A549 (cell line): ENCODE measurements around the gene ZNF407.

ENCODE experiments used
- BHLHE40 ChIP-seq: IDR thresholded peaks from 2 replicates; pipeline ENCODE4 v1.6.1; 2012; ENCODE audit warnings: low read depth, low read length, inconsistent platforms
- CBX8 ChIP-seq: fragments of 200-600 bp; sonication (generic); IDR thresholded peaks from 2 replicates; pipeline ENCODE4 v1.6.1; 2016
- CTCF ChIP-seq: fragments of >200 bp; sonication (Bioruptor Twin); formaldehyde crosslinking; IDR thresholded peaks from 3 replicates; pipeline ENCODE4 v1.5.1; 2016
- ELK1 ChIP-seq: fragments of 150-350 bp; IDR thresholded peaks from 2 replicates; pipeline ENCODE4 v1.6.1; 2014; ENCODE audit warnings: low read depth, mild to moderate bottlenecking, low read length
- FOSL2 ChIP-seq, 2 experiments: fragments of 450-650 bp in 1 of 2; fragments of >200 bp in 1 of 2; sonication (Bioruptor Twin) in 1 of 2; formaldehyde crosslinking; IDR thresholded peaks; 2 replicates each; pipeline versions ENCODE4 v1.5.0 to v1.6.1; 2016 to 2020; ENCODE audit warnings: mild to moderate bottlenecking in 1 of 2, moderate library complexity in 1 of 2
- HDAC2 ChIP-seq: fragments of 200-600 bp; sonication (generic); IDR thresholded peaks from 2 replicates; pipeline ENCODE4 v1.6.1; 2016
- KDM5A ChIP-seq: fragments of 200-600 bp; sonication (generic); IDR thresholded peaks from 2 replicates; pipeline ENCODE4 v1.6.1; 2016; ENCODE audit warnings: antibody characterized with exemption, mild to moderate bottlenecking
- POLR2A ChIP-seq: IDR thresholded peaks from 2 replicates; pipeline ENCODE4 v1.6.1; 2012; ENCODE audit warnings: mild to moderate bottlenecking, low read length
- POLR2AphosphoS2 ChIP-seq: conservative IDR thresholded peaks from 2 replicates; pipeline ENCODE4 v1.6.1; 2012; ENCODE audit warnings: low read length, improper control_type of control experiment, inconsistent platforms
- RFX5 ChIP-seq: fragments of 450-650 bp; IDR thresholded peaks from 2 replicates; pipeline ENCODE4 v1.7.1; 2014; ENCODE audit warnings: antibody characterized with exemption, mild to moderate bottlenecking, moderate library complexity

- TF ChIP-seq CTCF (no peak), CBX8 (no peak), POLR2A (no peak), ELK1 (no peak), FOSL2 (IDR thresholded peaks at IDR 0.05) (no peak), FOSL2 (CRISPR knock-in tag; IDR thresholded peaks at IDR 0.05) (no peak), RFX5 (no peak), BHLHE40 (no peak), KDM5A (no peak), POLR2AphosphoS2 (no peak), HDAC2 (no peak)
Observed at GRCh38 chr18:75009878-75010277, 412.2 kb downstream of the ZNF407 start.
